Mesendoderm (in vitro differentiated cells): ENCODE results near the gene WNT1.

ENCODE experiments used
- DNase-seq: peaks from one replicate; pipeline ENCODE4 v3.0.0; 2013
- H2AK5ac ChIP-seq: 2 replicates; pipeline ENCODE4 v1.6.1; 2013; ENCODE audit warnings: low read length, inconsistent platforms
- H2BK120ac ChIP-seq: 2 replicates; pipeline ENCODE4 v1.6.1; 2013; ENCODE audit warnings: low read depth, mild to moderate bottlenecking, low read length, moderate library complexity, mixed read lengths
- H2BK15ac ChIP-seq: replicated peaks from 2 replicates; pipeline ENCODE4 v1.6.1; 2013; ENCODE audit warnings: low read depth, mild to moderate bottlenecking, moderate library complexity
- H2BK5ac ChIP-seq: 2 replicates; pipeline ENCODE4 v1.6.1; 2013; ENCODE audit warnings: low read length, inconsistent platforms
- H3K18ac ChIP-seq: 2 replicates; pipeline ENCODE4 v1.6.1; 2013; ENCODE audit warnings: mild to moderate bottlenecking, low read length, mixed read lengths
- H3K23ac ChIP-seq: one replicate; pipeline ENCODE4 v1.6.1; 2013; ENCODE audit warnings: low read length
- H3K27ac ChIP-seq: 2 replicates; pipeline ENCODE4 v1.5.1; 2013; ENCODE audit warnings: low read depth, mild to moderate bottlenecking, inconsistent platforms, low read length, moderate library complexity
- H3K27me3 ChIP-seq: 2 replicates; pipeline ENCODE4 v1.6.1; 2013; ENCODE audit warnings: low read length, control low read depth, mild to moderate bottlenecking, inconsistent platforms; ENCODE audit not compliant: insufficient read depth, poor library complexity
- H3K36me3 ChIP-seq: 2 replicates; pipeline ENCODE4 v1.6.1; 2013; ENCODE audit warnings: low read length, inconsistent platforms; ENCODE audit not compliant: control insufficient read depth, insufficient read depth
- H3K4ac ChIP-seq: one replicate; pipeline ENCODE4 v1.6.1; 2013; ENCODE audit warnings: low read depth, mild to moderate bottlenecking, low read length, moderate library complexity
- H3K4me1 ChIP-seq: 2 replicates; pipeline ENCODE4 v1.6.1; 2013; ENCODE audit warnings: low read depth, low read length, inconsistent platforms; ENCODE audit not compliant: control insufficient read depth
- H3K4me2 ChIP-seq: 2 replicates; pipeline ENCODE4 v1.6.1; 2013; ENCODE audit warnings: low read length
- H3K4me3 ChIP-seq: 2 replicates; pipeline ENCODE4 v1.5.1; 2013; ENCODE audit warnings: mild to moderate bottlenecking, low read length
- H3K56ac ChIP-seq: one replicate; pipeline ENCODE4 v1.6.1; 2013; ENCODE audit warnings: low read length
- H3K79me1 ChIP-seq: 2 replicates; pipeline ENCODE4 v1.6.1; 2013; ENCODE audit warnings: low read length, inconsistent platforms
- H3K79me2 ChIP-seq: 2 replicates; pipeline ENCODE4 v1.6.1; 2013; ENCODE audit warnings: mild to moderate bottlenecking, low read length; ENCODE audit not compliant: control insufficient read depth, insufficient read depth
- H3K9ac ChIP-seq: 2 replicates; pipeline ENCODE4 v1.6.1; 2013; ENCODE audit warnings: low read length, inconsistent platforms
- H4K5ac ChIP-seq: one replicate; pipeline ENCODE4 v1.6.1; 2013; ENCODE audit warnings: low read length
- H4K8ac ChIP-seq: one replicate; pipeline ENCODE4 v1.6.1; 2013; ENCODE audit warnings: low read depth, mild to moderate bottlenecking, control low read depth, low read length, moderate library complexity
- WGBS: extraction: QIAGEN DNeasy Blood & Tissue Kit; methylation state at CpG from one replicate; pipeline ENCODE4 v1.1.7; 2013; ENCODE audit warnings: low lambda C conversion rate, missing lambda C conversion rate; ENCODE audit not compliant: insufficient coverage; ENCODE audit errors: extremely low coverage; 5-methylcytosine and 5-hydroxymethylcytosine counted together

The WNT1 gene

DNA sequence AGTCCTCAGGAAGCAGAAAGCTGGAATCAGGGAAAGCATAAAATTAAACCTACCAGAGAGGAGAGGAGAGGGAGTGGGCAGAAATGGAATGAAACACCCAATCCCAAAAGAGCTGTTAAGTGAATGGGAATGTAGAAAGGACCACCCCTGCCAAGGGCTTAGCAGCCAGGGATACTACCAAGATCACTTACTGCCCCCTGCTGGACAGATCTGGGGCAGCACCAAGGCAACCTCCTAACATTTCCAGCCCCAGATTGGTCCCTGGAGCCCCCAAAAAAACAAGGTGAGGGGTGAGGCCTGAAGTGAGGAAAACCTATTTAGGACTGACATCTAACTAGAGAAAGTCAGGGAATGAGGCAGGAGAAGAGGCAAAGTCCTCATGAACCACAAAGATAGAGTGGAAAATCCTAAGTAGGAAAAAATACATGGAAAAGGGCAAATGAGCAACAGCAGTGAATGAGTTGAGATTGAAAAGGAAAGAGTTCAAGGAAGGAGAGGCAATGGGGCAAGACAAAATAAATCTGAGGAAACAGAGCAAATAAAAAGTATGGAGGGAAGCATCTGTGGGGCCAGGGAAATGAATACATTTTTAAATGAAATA lies 41.6 kb upstream of the WNT1 start:
- no peak overlapping the region for H3K9ac ChIP-seq
- H2BK120ac ChIP-seq, result no peak overlapping the region
- H3K4me2 ChIP-seq, result no peak overlapping the region
- peaks cover 2% of the 10 kb centered on the region for H3K79me2 ChIP-seq
- H3K4me3 ChIP-seq, result no peak overlapping the region
- no peak overlapping the region for H3K23ac ChIP-seq
- no peak overlapping the region for H4K8ac ChIP-seq
- no peaks in the 10 kb centered on the region for H3K27me3 ChIP-seq
- H3K36me3 ChIP-seq, result peaks cover 31% of the 10 kb centered on the region
- H3K27ac ChIP-seq, result no peak overlapping the region
- no peak overlapping the region for H4K5ac ChIP-seq
- H3K18ac ChIP-seq, result no peak overlapping the region
- H2BK5ac ChIP-seq, result no peak overlapping the region
- H3K79me1 ChIP-seq, result peaks cover 3% of the 10 kb centered on the region
- no peak overlapping the region for H3K56ac ChIP-seq
- peak; percentile 85 for DNase-seq
- no peak overlapping the region for H3K4ac ChIP-seq
- H3K4me1 ChIP-seq, result no peaks in the 10 kb centered on the region
- H2AK5ac ChIP-seq, result no peak overlapping the region
- no peak overlapping the region for H2BK15ac ChIP-seq

DNA sequence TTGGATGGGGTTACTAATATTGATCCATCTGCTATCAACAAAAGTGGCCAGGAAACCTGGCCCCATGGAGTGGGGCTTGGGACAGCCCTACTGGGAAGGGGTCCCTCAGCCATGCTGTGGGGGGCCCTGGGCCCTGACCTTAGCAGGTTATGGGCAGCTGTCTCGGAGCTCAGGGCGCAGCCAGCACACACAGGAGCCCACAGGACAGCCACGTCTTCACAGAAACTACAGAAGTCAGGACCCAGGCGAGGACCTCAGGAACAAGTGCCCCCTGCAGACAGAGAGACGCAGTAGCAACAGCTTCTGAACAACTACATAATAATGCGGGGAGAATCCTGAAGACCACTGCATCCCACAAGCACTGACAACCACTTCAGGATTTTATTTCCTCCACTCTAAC lies 41.0 kb upstream of the WNT1 start:
- Histone ChIP-seq H2AK5ac (no peak overlapping the region), H3K18ac (no peak overlapping the region), H3K4ac (no peak overlapping the region), H3K79me1 (peaks cover 6% of the 10 kb centered on the region), H2BK15ac (no peak overlapping the region), H3K4me3 (no peak overlapping the region), H3K56ac (no peak overlapping the region), H3K27me3 (no peaks in the 10 kb centered on the region), H3K9ac (no peak overlapping the region), H2BK120ac (no peak overlapping the region), H3K4me1 (no peaks in the 10 kb centered on the region), H4K8ac (no peak overlapping the region), H3K23ac (no peak overlapping the region), H3K79me2 (peaks cover 5% of the 10 kb centered on the region), H3K36me3 (peaks cover 31% of the 10 kb centered on the region), H2BK5ac (no peak overlapping the region), H3K4me2 (no peak overlapping the region), H4K5ac (no peak overlapping the region), H3K27ac (no peak overlapping the region)
- DNase-seq, result peak; percentile 65
- WGBS, result no CpG with 5 or more reads among the region's 6 CpGs

DNA sequence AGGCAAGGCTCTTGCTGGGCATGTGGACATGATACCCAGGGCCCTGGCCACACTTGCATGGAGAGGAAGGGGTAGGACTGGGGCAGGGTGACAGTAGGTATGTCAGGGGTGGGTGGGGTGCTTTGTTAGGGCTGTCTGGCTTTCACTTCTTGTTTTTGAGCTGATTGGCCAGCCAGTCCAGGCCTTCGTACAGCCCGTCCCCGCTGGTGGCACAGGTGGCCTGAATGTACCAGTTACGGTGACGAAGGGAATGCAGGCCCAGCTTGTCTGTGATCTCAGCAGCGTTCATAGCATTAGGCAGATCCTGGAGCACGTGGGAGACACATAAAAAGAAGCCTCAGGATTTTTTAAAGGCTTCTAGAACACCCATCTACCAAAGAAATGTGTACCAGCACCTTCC lies 39.3 kb upstream of the WNT1 start:
- H3K27me3 ChIP-seq, result no peaks in the 10 kb centered on the region
- H3K4me2 ChIP-seq, result no peak overlapping the region
- no peak for DNase-seq
- WGBS, result no CpG with 5 or more reads among the region's 7 CpGs
- H3K18ac ChIP-seq, result no peak overlapping the region
- H3K79me1 ChIP-seq, result peaks cover 11% of the 10 kb centered on the region
- no peak overlapping the region for H2AK5ac ChIP-seq
- no peak overlapping the region for H3K4me3 ChIP-seq
- no peak overlapping the region for H2BK5ac ChIP-seq
- no peak overlapping the region for H3K4ac ChIP-seq
- peaks cover 25% of the 10 kb centered on the region for H3K36me3 ChIP-seq
- H4K8ac ChIP-seq, result no peak overlapping the region
- no peak overlapping the region for H3K27ac ChIP-seq
- H4K5ac ChIP-seq, result no peak overlapping the region
- no peak overlapping the region for H3K9ac ChIP-seq
- H3K79me2 ChIP-seq, result peaks cover 11% of the 10 kb centered on the region
- H3K56ac ChIP-seq, result no peak overlapping the region
- H3K4me1 ChIP-seq, result no peaks in the 10 kb centered on the region
- no peak overlapping the region for H2BK120ac ChIP-seq
- H3K23ac ChIP-seq, result no peak overlapping the region
- no peak overlapping the region for H2BK15ac ChIP-seq

DNA sequence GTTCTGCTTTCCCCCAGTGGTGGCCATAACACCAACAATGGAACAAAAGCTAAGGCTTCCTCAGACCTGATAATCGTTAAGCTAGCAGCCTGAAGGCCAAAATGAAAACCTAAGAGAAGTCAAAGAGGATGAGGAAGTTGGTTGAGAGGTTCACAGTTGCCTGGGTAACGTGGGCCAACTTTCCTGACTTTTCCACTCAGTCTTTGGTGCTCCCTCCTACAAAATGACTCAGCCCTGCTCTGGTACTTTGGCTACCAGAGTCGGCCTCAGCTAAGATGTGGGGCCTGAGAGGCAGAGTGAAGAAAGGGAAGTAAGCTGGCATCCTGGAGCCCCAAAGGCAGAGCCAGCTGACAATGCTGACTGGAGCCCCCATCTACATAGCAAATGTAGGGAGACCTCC lies 37.9 kb upstream of the WNT1 start:
- Histone ChIP-seq H3K27ac (no peak overlapping the region), H2AK5ac (no peak overlapping the region), H4K5ac (no peak overlapping the region), H3K56ac (no peak overlapping the region), H3K27me3 (no peaks in the 10 kb centered on the region), H2BK5ac (no peak overlapping the region), H3K4me1 (no peaks in the 10 kb centered on the region), H2BK120ac (no peak overlapping the region), H4K8ac (no peak overlapping the region), H3K4me2 (no peak overlapping the region), H3K23ac (no peak overlapping the region), H3K4ac (no peak overlapping the region), H3K79me1 (peaks cover 17% of the 10 kb centered on the region), H3K4me3 (no peak overlapping the region), H2BK15ac (no peak overlapping the region), H3K79me2 (peaks cover 20% of the 10 kb centered on the region), H3K9ac (no peak overlapping the region), H3K18ac (no peak overlapping the region), H3K36me3 (peaks cover 21% of the 10 kb centered on the region)
- no CpG with 5 or more reads among the region's 3 CpGs for WGBS
- DNase-seq, result no peak

DNA sequence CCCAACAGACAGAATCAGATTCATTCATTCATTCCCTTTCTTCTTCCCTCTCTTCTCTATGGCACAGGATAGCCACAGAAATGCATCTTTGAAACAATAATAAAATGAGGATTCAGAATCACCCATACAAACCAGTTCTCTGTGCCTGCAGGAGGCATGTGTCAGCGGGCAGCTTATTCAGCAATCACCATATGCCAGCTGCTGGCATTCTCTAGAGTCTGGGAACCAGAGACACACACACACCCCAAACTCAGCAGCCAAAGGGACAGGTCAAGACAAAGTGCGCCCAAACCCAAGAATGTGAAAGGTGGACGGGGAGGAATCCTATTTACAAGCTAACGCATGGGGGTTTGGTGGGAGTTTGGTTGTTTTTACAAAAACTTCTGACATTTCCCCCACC lies 34.9 kb upstream of the WNT1 start:
- Histone ChIP-seq H2BK5ac (no peak overlapping the region), H3K27ac (no peak overlapping the region), H3K27me3 (no peaks in the 10 kb centered on the region), H4K8ac (no peak overlapping the region), H3K36me3 (peaks cover 11% of the 10 kb centered on the region), H3K79me1 (peaks cover 18% of the 10 kb centered on the region), H2AK5ac (no peak overlapping the region), H3K56ac (no peak overlapping the region), H3K4me3 (no peak overlapping the region), H4K5ac (no peak overlapping the region), H3K9ac (no peak overlapping the region), H3K23ac (no peak overlapping the region), H2BK120ac (no peak overlapping the region), H2BK15ac (no peak overlapping the region), H3K4ac (no peak overlapping the region), H3K4me1 (no peaks in the 10 kb centered on the region), H3K4me2 (no peak overlapping the region), H3K18ac (no peak overlapping the region), H3K79me2 (peaks cover 36% of the 10 kb centered on the region)
- WGBS, result no CpG with 5 or more reads among the region's 4 CpGs
- DNase-seq, result no peak

DNA sequence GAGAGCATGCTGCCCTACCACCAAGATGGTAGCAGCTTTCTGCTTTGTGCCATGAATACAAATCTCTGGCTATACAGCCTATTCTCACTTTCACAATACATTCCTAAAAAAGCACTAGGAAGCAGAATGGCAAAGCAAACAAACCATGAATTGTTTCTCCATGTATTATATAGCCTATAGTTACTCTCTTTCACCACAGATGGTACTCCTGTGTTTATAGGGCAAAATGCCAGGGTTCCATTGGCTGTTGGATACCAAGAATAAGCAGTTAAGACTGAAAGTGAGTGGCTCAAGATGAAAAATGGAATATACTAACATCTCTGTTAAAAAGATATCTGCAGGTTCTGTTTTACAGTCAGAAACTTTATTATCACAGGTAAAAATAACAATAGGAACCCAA lies 31.9 kb upstream of the WNT1 start:
- no peak for DNase-seq
- Histone ChIP-seq H3K27me3 (no peaks in the 10 kb centered on the region), H3K79me2 (peaks cover 46% of the 10 kb centered on the region), H3K18ac (no peak overlapping the region), H3K23ac (no peak overlapping the region), H3K36me3 (peaks cover 2% of the 10 kb centered on the region), H4K5ac (no peak overlapping the region), H3K4me3 (no peak overlapping the region), H3K4me1 (no peaks in the 10 kb centered on the region), H3K27ac (no peak overlapping the region), H2BK120ac (no peak overlapping the region), H2BK15ac (no peak overlapping the region), H3K9ac (no peak overlapping the region), H2AK5ac (no peak overlapping the region), H2BK5ac (no peak overlapping the region), H3K4ac (no peak overlapping the region), H3K4me2 (no peak overlapping the region), H3K79me1 (peaks cover 20% of the 10 kb centered on the region), H3K56ac (no peak overlapping the region), H4K8ac (no peak overlapping the region)
